ENCODE results near the gene RGS7. TPM values are rescaled to one million over a fixed set of nuclear protein-coding genes. Genes with fewer than 3 reads are reported as not detected.

The RGS7 gene
- total RNA-seq, 1 experiment from 2014 or later, result 0.10 TPM

GRCh38 chr1:240831191-240831631 lies 525.8 kb downstream of the RGS7 start:
- POLR2A ChIA-PET, result no interaction called here

GRCh38 chr1:240829487-240829886 lies 527.5 kb downstream of the RGS7 start:
- intact Hi-C loops (cut with micrococcal nuclease; ENCODE audit: unreplicated experiment), result no loop called here
- POLR2A ChIA-PET, result no interaction called here

More at GRCh38 chr1:240831191-240831631, 525.8 kb downstream of the RGS7 start:
- Histone ChIP-seq H3K9me3 (ENCODE audit: control insufficient read depth, insufficient read depth, low read depth, low read length) (no peaks in the 10 kb centered on the region), H3K27ac (ENCODE audit: low read length) (no peak overlapping the region), H3K4me3 (ENCODE audit: low read depth in 2 of 2, low read length in 2 of 2) (no peak overlapping the region), H3K4me1 (ENCODE audit: control insufficient read depth, insufficient read depth, low read length) (no peaks in the 10 kb centered on the region), H3K36me3 (ENCODE audit: control insufficient read depth, insufficient read depth, low read length) (no peaks in the 10 kb centered on the region), H3K27me3 (ENCODE audit: control insufficient read depth, insufficient read depth, low read length) (no peaks in the 10 kb centered on the region)
- TF ChIP-seq CTCF (IDR thresholded peaks at IDR 0.05) (no peak), POLR2AphosphoS5 (IDR thresholded peaks at IDR 0.05; ENCODE audit: low read depth, low read length) (no peak), TCF7L2 (IDR thresholded peaks at IDR 0.05; ENCODE audit: low read depth, low read length) (no peak), REST (IDR thresholded peaks at IDR 0.05; ENCODE audit: insufficient read depth in 1 of 2, low read depth in 2 of 2, low read length in 1 of 2) (no peak), SIN3A (IDR thresholded peaks at IDR 0.05; ENCODE audit: borderline replicate concordance, insufficient read depth, low read depth, low read length) (no peak)
- no peak for DNase-seq (ENCODE audit: low read depth, low spot score)
- intact Hi-C loops (cut with micrococcal nuclease; ENCODE audit: unreplicated experiment) (no loop called here), in situ Hi-C loops (cut with HindIII; ENCODE audit: low pct_unique_long_range_greater_than_20kb, low sequenced_read_pairs) (no loop called here)
- BruUV-seq (replicated peaks), result no TSS peak
- no peak for ATAC-seq
- CTCF ChIA-PET, result no interaction called here

More at GRCh38 chr1:240829487-240829886, 527.5 kb downstream of the RGS7 start:
- H3K27me3 ChIP-seq (ENCODE audit: control insufficient read depth, insufficient read depth, low read length), result no peaks in the 10 kb centered on the region
- no peaks in the 10 kb centered on the region for H3K4me1 ChIP-seq (ENCODE audit: control insufficient read depth, insufficient read depth, low read length)
- no peak overlapping the region for H3K27ac ChIP-seq (ENCODE audit: low read length)
- ATAC-seq (no peak), DNase-seq (ENCODE audit: low read depth, low spot score) (no peak)
- TF ChIP-seq CTCF (IDR thresholded peaks at IDR 0.05) (no peak), POLR2AphosphoS5 (IDR thresholded peaks at IDR 0.05; ENCODE audit: low read depth, low read length) (no peak), REST (IDR thresholded peaks at IDR 0.05; ENCODE audit: insufficient read depth in 1 of 2, low read depth in 2 of 2, low read length in 1 of 2) (no peak), TCF7L2 (IDR thresholded peaks at IDR 0.05; ENCODE audit: low read depth, low read length) (no peak)
- no peaks in the 10 kb centered on the region for H3K9me3 ChIP-seq (ENCODE audit: control insufficient read depth, insufficient read depth, low read depth, low read length)
- H3K36me3 ChIP-seq (ENCODE audit: control insufficient read depth, insufficient read depth, low read length), result no peaks in the 10 kb centered on the region
- BruUV-seq (replicated peaks), result no TSS peak
- CTCF ChIA-PET, result no interaction called here
- in situ Hi-C loops (cut with HindIII; ENCODE audit: low pct_unique_long_range_greater_than_20kb, low sequenced_read_pairs), result no loop called here
- no peak overlapping the region for H3K4me3 ChIP-seq (ENCODE audit: low read depth in 2 of 2, low read length in 2 of 2)
